HFFc6 (cell line): ENCODE results near the gene ANKS1A. TPM values are rescaled to one million over a fixed set of nuclear protein-coding genes. Genes with fewer than 3 reads are reported as not detected.
"Not testable (repeated sequence)": the region's sequence is repeated elsewhere in the genome, so short reads cannot be mapped to it uniquely, and the experiment has no call there.

Experiments used
- DNase-seq: peaks from one replicate; pipeline ENCODE4 v3.0.0-alpha.2; 2018
- H3K27ac Mint-ChIP-seq: 2 replicates; pipeline ENCODE4 v1.8.0; 2020; ENCODE audit warnings: mild to moderate bottlenecking, mixed read lengths
- H3K27me3 Mint-ChIP-seq: 2 replicates; pipeline ENCODE4 v1.8.0; 2021; ENCODE audit warnings: mild to moderate bottlenecking, moderate library complexity, mixed read lengths; ENCODE audit not compliant: insufficient read depth
- H3K36me3 Mint-ChIP-seq: 2 replicates; pipeline ENCODE4 v1.8.0; 2021; ENCODE audit warnings: low read depth, mixed read lengths
- H3K4me1 Mint-ChIP-seq: 2 replicates; pipeline ENCODE4 v1.8.0; 2020; ENCODE audit warnings: low read depth, mixed read lengths
- H3K4me3 Mint-ChIP-seq: 2 replicates; pipeline ENCODE4 v1.8.0; 2020; ENCODE audit warnings: mild to moderate bottlenecking, moderate library complexity, mixed read lengths
- H3K9me3 Mint-ChIP-seq: 2 replicates; pipeline ENCODE4 v1.8.0; 2020; ENCODE audit warnings: mild to moderate bottlenecking, mixed read lengths
- CTCF ChIP-seq: fragments of 200-600 bp; sonication (generic); IDR thresholded peaks from 2 replicates; pipeline ENCODE4 v1.5.0; 2021; ENCODE audit warnings: antibody characterized with exemption, mild to moderate bottlenecking
- total RNA-seq, 6 experiments: library from RNA; stranded (reverse); fragmentation: NEBNext Ultra II Directional; extraction: Animal tissue kit (Norgen Biotek cat#: 25700); gene quantifications; 2 replicates in 1 of 6; 3 replicates in 5 of 6; pipeline ENCODE4 v1.2.3, GENCODE V29; 2021

ANKS1A gene
- total RNA-seq, 6 experiments from 2014 or later = 11.6 to 13.5 (median 13.1) TPM

GRCh38 chr6:34929241-34929978 lies 40.4 kb downstream of the ANKS1A start:
- Mint-ChIP-seq H3K36me3 (no peaks in the 10 kb centered on the region; the same call in 1 of the 2 replicates), H3K27ac (no peak overlapping the region), H3K4me3 (no peak overlapping the region), H3K27me3 (no peaks in the 10 kb centered on the region; the same call in none of the 2 replicates), H3K4me1 (peaks cover 31% of the 10 kb centered on the region), H3K9me3 (no peaks in the 10 kb centered on the region)
- no peak for TF ChIP-seq CTCF
- no peak for DNase-seq

- no peaks in the 10 kb centered on the region for H3K9me3 Mint-ChIP-seq
- no peak overlapping the region for H3K27ac Mint-ChIP-seq
- peaks cover 30% of the 10 kb centered on the region for H3K4me1 Mint-ChIP-seq
- no peaks in the 10 kb centered on the region; the same call in 1 of the 2 replicates for H3K36me3 Mint-ChIP-seq
- H3K27me3 Mint-ChIP-seq = no peaks in the 10 kb centered on the region; the same call in none of the 2 replicates
- H3K4me3 Mint-ChIP-seq = no peak overlapping the region
- no peak for DNase-seq
- no peak for TF ChIP-seq CTCF
Observed at GRCh38 chr6:34930221-34930620, 41.2 kb downstream of the ANKS1A start.

DNA sequence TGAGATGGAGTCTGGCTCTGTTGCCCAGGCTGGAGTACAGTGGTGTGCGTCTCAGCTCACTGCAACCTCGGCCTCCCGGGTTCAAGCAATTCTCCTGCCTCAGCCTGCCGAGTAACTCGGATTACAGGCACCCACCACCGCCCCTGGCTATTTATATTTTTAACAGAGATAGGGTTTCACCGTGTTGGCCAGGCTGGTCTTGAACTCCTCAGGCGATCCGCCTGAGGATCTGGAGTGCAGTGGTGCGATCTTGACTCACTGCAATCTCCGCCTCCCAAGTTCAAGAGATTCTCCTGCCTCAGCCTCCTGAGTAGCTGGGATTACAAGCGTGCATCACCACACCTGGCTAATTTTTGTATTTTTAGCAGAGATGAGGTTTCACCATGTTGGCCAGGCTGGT lies 43.1 kb downstream of the ANKS1A start:
- H3K4me3 Mint-ChIP-seq, DNase-seq, H3K36me3 Mint-ChIP-seq, H3K27me3 Mint-ChIP-seq, H3K27ac Mint-ChIP-seq, H3K9me3 Mint-ChIP-seq, H3K4me1 Mint-ChIP-seq: not testable (repeated sequence)

DNA sequence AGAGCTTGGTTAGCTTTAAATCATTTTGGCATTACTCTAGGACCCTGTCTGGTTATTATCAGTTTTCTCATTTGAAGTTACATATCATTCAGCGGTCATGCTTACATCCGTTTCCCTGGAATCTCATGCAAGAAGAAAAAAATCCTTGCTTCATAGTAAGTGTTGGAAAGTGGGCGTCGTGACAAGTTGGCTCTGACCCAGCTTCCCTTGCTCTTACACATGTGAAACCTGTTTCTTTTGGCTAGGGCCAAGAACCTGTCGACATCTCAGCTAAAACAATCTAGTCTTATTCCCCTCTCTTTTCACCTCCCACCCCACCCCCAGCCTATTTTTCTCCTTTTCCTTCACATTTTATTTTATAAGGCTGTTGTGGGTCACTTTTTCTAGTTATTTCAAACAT lies 45.5 kb downstream of the ANKS1A start:
- Mint-ChIP-seq H3K27ac (no peak overlapping the region), H3K27me3 (no peaks in the 10 kb centered on the region; the same call in 1 of the 2 replicates), H3K36me3 (no peaks in the 10 kb centered on the region; the same call in 1 of the 2 replicates), H3K4me1 (peaks cover 7% of the 10 kb centered on the region), H3K9me3 (no peaks in the 10 kb centered on the region), H3K4me3 (no peak overlapping the region)
- no peak for DNase-seq
- TF ChIP-seq CTCF = no peak

DNA sequence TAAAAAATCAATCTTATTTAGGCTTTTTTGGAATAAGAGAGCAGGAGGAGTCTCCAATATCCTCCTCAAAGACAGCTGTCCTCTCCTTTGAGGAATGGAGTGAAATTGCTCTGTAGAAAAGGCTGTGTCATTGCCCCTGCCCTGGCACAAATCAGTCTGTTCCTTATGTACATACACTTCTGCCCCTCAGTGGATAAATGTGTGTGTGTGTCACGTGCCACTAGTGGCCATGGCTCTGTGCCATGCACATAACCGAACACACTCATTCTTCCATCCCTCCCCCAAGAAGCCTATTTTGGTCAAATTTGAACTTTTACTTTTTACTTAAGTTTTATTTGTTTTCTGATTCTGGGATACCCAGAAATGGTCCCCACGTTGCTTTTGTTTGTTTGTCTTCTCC lies 49.2 kb downstream of the ANKS1A start:
- Mint-ChIP-seq H3K27me3 (no peaks in the 10 kb centered on the region), H3K4me3 (no peak overlapping the region), H3K36me3 (no peaks in the 10 kb centered on the region), H3K4me1 (peaks cover 10% of the 10 kb centered on the region; the same call in 1 of the 2 replicates), H3K9me3 (no peaks in the 10 kb centered on the region), H3K27ac (no peak overlapping the region)
- DNase-seq = no peak
- TF ChIP-seq CTCF = no peak

DNA sequence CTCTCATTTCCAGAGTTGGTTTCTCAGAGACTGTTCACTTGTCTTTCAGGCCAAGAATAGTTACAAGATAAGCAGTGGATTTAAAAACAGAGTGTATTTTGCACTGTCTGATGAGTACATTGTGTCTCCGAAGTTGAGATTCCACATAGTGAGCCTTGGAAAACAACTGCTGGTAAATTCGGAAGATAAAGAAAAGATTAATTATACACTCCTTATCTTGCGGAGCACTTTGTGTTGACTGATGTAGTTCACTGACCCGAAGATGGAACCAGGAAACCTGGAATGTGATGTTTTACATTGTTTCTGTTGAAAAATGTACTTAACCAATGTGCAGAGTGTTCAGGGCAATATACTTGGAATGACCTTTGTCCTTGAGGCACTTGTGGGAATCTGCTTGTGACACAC lies 51.0 kb downstream of the ANKS1A start:
- Mint-ChIP-seq H3K4me3 (no peak overlapping the region), H3K27me3 (no peaks in the 10 kb centered on the region), H3K36me3 (no peaks in the 10 kb centered on the region), H3K4me1 (peaks cover 10% of the 10 kb centered on the region; the same call in 1 of the 2 replicates), H3K27ac (no peak overlapping the region), H3K9me3 (no peaks in the 10 kb centered on the region)
- no peak for TF ChIP-seq CTCF
- DNase-seq = no peak
